ENCODE measurements around the gene MCCD1. TPM values are rescaled to one million over a fixed set of nuclear protein-coding genes. Genes with fewer than 3 reads are reported as not detected.

MCCD1 gene
- total RNA-seq, 1 donor from 2014 or later, result not detected

DNA sequence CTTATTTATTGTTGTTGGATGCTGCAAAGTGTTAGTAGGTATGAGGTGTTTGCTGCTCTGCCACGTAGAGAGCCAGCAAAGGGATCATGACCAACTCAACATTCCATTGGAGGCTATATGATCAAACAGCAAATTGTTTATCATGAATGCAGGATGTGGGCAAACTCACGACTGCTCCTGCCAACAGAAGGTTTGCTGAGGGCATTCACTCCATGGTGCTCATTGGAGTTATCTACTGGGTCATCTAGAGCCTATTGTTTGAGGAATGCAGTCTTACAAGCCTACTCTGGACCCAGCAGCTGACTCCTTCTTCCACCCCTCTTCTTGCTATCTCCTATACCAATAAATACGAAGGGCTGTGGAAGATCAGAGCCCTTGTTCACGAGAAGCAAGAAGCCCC is 18.8 kb upstream of the MCCD1 start:
- no peak for DNase-seq (ENCODE audit: low read depth in 2 of 2)

DNA sequence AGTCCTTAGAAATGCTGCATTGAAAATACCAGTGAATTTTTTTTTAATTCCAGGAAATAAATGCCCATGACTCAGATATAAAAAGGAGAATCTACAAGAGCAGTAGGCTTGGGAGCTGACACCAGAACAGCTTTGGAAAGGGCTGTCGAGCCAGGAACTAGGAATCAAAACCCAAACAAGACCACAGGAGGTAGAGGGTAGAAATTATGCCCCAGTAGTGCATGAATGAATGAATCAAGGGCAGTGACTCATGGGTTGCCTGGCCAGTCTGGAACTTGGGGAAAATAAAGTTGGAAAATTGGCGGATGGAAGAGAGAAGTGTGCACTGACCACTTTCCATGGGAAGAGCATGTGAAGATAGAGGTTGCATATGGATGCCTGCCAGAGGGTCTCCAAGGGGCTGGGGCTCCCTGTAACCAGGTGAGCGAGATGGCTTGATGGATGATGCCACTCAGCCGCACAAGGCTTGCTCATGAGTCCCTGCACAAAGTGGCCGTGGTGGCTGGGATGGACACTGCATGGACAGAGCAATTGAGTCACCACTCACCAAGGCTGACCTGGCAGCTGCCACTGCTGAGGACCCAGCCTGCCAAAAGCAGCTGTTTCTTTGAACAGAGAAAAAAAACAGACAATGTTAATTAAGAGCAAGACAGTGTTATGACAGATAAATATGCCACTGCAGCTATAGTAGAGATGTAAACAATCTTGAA is 15.2 kb upstream of the MCCD1 start:
- DNase-seq (ENCODE audit: low read depth in 2 of 2), result no peak

DNA sequence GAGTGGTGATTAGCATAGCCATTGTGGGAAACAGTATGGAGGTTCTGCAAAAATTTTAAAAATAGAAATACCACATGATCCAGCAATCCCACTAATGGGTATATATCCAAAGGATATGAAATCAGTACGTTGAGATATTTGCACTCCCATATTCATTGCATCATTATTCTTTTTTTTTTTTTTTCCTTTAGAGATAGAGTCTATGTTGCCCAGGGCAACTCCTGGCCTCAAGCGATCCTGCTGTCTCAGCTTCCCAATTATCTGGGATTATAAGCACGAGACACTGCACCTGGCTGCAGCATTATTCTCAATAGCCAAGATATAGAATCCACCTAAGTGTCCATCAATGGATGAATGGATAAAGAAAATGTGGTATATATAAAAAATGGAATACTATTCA is 6.9 kb upstream of the MCCD1 start:
- DNase-seq (ENCODE audit: low read depth in 2 of 2), result no peak

DNA sequence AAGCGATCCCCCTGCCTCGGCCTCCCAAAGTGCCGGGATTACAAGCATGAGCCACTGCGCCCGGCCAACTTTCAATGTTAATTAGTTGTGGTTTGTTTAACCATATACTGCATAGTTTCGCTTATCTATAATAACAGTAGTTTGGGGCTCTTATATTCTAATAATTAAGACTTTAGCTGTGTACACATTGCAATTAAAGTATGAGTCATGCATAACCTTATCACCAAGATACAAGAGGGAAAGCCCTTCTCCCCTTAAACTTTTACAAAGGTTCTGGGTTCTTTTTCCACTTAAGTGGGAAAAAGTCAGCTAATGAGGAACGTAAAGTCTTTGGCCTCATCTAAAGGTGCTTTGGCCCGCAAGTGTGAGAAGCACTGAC is 3.2 kb upstream of the MCCD1 start:
- no peak for DNase-seq (ENCODE audit: low read depth in 2 of 2)

DNA sequence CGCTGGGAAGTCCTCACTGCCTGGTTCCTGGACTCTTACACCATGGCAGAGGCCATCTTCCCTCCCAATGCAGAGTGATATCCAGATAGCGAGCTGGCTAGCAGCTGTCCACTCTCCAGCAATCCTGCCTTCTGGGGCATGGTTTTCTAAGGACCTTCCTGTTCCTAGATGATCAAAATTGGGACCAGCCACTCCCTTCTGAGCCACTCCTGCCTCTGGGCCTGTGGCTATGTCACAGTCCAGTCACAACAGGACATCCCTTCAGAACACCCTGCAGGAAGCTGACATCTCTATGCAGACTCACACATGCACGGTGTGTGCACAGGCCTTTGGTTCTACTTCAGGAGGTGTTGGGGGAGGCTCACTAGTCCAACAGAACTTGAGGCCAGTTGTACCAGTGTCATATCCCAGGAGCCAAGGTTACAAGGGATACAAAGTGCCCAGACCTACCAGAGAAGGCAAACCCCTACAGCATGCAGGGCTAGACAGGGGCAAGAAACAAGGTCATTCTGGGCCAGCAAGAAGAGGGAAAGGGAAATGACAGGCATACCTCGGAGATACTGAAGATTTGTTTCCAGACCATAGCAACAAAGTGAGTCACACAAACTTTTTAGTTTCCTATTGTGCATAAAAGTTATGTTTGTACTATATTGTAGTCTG is 2.7 kb upstream of the MCCD1 start:
- peak in 1 of 2 donors; percentile 81 for DNase-seq (ENCODE audit: low read depth in 2 of 2)

DNA sequence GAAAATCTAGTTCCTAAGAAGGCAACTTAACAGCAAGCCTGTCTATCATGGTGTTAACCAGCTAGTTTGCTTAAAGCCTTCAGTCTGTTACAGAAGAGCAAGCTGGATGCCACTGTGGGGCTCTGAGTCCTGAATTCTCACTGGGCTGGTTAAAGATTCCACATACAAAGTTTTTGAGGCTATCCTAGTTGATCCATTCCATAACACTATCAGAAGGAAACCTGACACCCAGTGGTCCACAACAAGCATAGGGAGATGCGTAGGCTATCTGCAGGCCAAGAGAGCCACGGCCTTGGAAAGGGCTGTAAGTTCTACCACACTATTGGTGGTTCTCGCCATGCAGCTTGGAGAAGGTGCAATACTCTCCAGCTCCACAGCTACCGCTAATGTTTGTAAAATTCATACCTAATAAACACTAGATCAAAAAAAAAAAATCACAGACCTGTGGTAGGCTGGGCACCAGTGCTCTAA is 420 bp upstream of the MCCD1 start:
- no peak for DNase-seq (ENCODE audit: low read depth in 2 of 2)

DNA sequence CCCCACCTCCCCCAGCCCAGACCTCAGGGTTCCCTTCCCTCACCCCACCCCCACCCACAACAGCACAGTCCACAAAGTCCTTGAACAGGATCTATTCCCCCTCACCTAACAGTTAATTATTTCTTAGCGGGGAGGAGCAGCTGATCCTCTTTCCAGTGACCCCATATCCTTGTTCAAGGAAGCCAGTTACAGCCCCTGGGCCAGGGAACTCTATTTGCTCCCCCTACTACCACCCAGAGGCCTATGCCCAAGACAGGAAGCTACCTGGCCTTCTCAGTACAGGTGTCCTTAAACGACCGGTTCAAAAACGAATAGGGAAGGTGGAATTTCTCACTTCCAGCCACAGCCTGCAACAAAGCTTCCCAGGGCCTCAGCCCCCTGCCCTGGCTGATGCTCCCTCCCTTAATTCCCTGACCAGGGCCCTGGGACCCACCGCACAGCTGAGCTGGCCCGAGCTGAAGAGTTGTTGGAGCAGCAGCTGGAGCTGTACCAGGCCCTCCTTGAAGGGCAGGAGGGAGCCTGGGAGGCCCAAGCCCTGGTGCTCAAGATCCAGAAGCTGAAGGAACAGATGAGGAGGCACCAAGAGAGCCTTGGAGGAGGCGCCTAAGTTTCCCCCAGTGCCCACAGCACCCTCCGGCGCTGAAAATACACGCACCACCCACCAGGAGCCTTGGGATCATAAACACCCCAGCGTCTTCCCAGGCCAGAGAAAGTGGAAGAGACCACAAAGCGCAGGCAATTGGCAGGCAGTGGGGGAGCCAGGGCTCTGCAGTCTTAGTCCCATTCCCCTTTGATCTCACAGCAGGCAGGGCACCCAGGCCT is 778 bp downstream of the MCCD1 start:
- DNase-seq (ENCODE audit: low read depth in 2 of 2), result no peak

DNA sequence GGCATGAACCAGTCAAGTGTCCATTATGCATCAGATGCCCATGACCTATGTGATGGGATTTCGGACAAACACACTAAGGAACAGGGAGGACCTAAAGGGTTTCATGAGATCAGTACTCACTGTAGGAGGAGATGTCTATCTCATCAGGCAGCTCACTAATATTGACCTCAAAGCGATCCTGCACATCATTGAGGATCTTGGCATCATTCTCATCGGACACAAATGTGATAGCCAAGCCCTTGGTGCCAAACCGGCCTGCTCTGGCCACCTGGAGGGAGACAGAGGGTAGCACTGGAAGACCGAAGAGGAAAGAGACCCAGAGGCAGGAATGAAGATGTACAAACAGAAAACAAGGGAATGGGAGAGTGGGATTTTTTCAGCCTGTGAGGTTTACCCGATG is 1.9 kb downstream of the MCCD1 start:
- no peak for DNase-seq (ENCODE audit: low read depth in 2 of 2)

DNA sequence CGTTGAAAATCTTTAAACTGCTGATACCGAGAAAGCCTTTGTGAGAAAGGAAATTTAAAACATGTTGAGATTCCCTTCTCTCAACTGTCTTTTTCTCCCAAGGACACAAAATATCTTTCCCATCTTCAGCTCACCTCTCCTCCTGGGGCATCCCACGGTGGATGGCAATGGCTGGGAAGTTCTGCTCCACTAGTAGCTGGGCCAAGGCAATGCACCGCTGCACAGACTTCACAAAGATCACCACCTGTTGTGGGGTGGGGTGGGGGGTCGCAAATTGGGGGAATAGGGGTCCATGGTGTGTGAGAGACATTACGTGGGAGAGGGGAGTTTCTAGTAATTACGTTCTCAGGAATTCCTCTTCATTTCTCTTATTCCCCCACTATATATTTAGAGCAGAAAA is 2.4 kb downstream of the MCCD1 start:
- DNase-seq (ENCODE audit: low read depth in 2 of 2), result no peak

DNA sequence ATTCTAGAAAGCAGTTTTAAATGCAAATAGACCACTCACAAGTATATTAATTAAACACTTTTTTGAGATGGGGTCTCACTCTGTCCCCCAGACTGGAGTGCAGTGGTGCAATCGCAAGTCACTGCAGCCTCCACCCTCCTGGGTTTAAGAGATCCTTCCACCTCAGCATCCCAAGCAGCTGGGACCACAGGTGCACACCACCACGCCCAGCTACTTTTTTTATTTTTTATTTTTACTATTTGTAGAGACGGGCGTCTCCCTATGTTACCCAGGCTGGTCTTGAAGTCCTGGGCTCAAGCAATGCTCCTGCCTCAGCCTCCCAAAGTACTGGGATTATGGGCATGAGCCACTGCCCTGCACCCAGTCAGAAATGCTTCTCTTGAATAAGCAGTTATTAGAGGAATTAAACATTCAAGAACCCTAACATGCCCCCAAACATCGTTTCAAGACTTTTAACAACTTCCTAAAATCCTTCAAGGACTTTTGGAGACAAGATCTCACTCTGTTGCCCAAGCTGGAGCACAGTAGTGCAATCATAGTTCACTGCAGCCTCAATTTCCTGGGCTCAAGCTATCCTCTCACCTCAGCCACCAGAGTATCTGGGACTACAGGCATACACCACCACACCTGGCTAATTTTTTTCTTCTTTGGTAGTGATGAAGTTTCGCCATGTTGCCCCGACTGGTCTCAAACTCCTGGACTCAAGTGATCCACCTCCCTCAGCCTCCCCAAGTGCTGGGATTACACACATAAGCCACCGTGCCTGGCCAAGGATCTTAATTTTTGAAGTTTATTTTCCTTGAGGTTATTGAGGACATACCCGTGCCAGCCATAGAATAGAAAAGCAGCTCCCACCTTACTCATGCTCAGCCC is 3.2 kb downstream of the MCCD1 start:
- DNase-seq (ENCODE audit: low read depth in 2 of 2), result no peak

DNA sequence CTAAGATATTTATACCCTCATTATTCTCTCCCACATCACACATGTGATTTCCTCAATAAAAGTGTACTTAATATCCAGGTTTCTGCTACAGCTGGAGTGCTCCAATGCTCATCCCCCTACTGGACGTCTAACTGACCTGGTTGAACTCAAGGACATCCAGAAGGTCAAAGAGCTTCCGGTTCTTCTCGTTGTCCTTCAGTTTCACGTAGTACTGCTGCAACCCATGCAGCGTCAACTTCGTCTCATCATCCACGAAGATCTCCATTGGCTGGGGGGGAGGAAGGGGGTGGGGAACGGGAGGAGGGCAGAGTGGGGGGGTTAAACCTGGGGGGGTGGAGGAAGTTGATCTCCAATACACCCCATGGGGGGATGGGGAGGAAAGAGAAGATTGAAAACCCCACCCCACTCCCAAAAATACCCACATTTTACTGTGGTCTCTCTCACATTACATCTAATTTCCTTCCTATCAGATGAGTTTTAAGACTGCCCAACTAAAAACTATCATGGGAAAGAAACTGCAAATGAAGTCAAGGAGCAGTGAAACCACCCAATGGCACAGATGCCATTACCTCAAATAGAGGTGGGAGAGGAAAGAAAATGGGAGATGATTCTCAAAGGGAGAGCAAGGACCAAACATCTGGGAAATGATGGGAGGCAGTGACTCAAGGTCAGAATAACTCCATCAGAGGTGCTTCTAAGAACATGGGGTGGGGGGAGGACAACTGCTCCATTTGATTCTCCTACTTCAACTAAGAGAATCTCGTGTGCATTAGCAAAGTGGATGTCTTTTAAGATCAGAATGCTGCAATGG is 4.1 kb downstream of the MCCD1 start:
- DNase-seq (ENCODE audit: low read depth in 2 of 2), result no peak

DNA sequence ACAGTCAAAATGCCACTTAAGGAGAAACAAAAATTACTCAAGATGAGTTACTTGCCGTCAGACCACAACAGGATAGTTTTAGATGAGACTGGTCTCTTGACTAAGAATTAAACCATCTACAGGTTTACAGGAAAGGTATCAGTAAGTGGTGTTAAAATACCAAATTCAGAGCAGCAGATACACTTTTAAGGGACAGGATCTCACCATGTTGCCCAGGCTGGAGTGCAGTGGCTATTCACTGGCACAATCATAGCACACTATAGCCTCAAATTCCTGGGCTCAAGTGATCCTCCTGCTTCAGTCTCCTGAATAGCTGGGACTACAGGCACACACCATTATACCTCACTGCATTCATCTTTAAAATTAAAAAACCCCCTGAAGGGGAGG is 4.7 kb downstream of the MCCD1 start:
- no peak for DNase-seq (ENCODE audit: low read depth in 2 of 2)

DNA sequence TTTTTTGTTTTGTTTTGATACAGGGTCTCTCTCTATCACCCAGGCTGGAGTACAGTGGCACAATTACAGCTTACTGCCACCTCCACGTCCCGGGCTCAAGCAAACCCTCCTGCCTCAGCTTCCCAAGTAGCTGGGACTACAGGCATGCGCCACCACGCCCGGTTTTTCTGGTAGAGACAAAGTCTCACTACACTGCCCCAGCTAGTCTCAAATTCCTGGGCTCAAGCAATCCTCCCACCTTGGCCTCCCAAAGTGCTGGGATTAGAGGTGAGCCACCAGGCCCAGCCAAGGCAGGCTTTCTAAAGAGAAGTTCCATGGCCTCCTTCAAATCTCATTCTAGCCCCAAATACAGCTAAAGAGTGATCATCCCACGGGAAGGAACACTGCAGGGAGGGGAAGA is 5.2 kb downstream of the MCCD1 start:
- DNase-seq (ENCODE audit: low read depth in 2 of 2), result no peak

DNA sequence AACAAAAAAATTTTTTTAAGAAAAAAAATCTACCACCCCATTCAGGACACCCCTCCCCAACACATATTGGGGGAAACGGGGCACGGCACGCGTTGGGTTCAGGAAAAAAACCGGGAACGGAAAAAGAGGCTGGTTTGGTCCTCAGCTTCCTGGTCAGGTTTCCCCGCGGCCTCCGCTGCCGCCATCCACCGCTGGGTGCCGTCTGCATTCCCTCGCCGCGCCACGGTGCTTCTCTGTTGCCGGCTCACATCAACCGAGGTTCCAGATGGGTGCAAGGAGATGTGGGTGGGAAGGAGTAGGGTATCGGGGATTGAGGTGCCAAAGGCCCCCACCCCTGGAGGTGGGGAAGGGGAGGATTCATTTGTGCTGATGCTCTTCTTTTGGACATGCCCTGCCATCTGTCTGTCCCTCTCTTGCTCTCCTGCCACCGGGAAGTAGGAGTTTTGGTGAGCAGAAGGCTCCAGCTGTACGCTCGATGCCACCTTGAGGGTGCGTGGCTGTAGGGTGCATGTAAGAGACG is 5.8 kb downstream of the MCCD1 start:
- no peak for DNase-seq (ENCODE audit: low read depth in 2 of 2)

DNA sequence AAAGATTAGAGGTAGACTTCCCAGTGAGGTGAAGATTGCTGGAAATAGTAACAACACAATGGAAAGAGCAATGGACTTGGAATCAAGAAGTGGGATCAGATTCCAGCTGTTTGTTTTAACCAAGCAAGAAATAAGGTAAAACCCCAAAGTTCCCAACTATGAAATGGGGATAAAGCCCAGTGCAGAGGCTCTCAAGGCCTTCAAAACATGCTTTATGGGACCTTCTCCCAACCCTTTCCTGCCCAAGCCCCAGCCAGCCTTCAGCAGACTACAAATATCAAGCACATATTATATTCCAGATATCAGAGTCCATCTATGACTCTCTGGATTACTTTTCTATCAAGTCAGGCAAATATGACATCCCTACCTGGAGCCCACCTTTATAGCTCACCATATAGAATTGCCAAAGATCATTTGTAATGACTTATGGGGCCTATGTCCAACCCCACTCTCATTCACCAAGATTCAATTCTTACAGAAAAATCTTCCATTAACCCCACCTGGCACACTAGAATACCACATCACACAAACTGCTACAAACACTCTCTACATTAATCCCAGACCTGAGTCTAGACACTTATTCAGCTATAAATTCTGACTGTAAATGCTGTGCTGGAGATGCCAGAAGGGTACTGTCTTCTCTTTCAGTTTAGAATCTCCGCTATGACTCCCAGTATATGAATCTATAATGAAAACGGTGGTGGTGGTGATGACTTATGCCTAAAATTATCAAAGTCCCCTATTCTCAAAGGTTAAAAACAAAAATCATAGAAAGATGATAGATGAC is 7.0 kb downstream of the MCCD1 start:
- no peak for DNase-seq (ENCODE audit: low read depth in 2 of 2)

DNA sequence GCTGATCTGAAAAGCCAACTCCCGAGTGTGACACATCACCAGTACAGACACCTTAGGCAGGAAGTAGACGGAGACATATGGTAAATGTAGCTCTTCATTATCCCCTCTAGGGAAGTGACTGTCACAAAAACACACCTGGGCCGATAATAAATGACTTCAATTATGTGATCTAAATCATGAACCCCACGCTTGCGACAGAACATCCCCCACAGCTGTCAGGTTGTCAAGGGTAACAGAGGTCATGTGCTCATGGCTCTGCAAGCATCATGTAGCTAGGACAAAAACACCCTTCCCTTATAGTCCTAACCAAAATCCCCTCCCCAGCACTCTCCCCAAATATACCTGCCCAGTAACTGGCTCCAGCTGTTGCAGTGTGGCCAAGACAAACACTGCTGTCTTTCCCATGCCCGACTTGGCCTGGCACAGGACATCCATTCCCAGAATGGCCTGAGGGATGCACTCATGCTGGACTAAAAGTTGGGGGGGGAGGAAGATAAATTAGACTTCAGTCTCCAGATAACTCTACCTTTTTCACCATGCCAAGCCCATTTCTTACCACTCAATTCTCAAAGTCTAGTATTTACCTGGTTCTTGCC is 10.1 kb downstream of the MCCD1 start:
- no peak for DNase-seq (ENCODE audit: low read depth in 2 of 2)

DNA sequence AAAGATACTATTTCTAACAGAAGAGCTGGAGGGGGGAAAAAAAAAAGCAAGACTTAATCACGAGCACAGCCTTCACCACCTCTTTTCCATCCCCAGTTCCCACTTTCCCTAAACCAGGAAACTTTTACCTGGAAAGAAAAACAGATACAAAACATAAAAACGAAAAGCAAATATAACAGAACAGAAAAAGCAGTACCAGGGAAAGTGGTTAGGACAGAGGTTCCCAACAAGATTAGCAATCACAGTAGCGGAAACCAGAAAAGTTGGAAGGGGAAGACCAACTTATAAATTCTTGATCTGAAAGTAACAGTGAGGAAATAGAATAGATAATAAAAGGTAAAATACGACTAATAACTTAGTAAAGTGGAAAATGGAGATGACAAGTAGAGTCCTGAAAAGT is 11.9 kb downstream of the MCCD1 start:
- DNase-seq (ENCODE audit: low read depth in 2 of 2), result no peak

DNA sequence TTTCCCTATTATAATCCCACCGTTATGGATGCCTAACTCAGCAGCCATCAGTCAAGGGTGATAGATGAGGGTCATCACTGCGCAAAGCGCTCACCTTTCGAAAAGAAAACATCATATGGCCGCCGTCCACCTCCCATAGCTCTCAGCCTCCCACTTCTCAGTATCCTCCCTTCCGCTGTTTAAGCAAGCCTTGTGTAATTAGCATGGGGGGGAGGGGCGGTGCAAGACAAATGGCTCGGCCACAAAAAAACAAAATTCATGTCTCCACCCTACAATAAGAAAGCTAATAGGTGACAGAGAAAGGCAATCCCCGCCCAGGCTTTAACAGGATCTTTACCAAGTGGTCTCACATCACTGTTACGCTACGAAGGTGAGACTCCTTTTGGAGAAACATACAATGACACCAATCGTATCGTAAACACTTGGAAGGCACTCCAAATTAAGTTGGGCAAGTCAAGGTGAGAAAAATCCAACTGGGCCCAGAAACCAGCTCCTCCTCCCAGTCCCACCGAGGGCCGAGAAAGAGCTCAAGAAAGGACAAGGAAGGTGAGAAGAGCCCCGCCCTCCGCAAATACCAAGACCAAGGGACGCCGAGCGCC is 12.4 kb downstream of the MCCD1 start:
- DNase-seq (ENCODE audit: low read depth in 2 of 2), result peak in 1 of 2 donors; percentile 54

Data from dermis microvascular lymphatic vessel endothelial cell (primary cell).